HEK293T (cell line): ENCODE measurements around the gene TGM4.

Experiments
- CTCF ChIA-PET: fragments of 350-600 bp; formaldehyde crosslinking; extraction: SDS; loops from one replicate; lab custom pipeline; 2021; ENCODE audit warnings: antibody characterized with exemption, inconsistent platforms; lab: Yijun Ruan, JAX
- POLR2A ChIA-PET: fragments of 350-600 bp; formaldehyde crosslinking; extraction: SDS; loops from one replicate; lab custom pipeline; 2020; ENCODE audit warnings: antibody characterized with exemption, inconsistent platforms; lab: Yijun Ruan, JAX
- DNase-seq: peaks from one replicate; pipeline ENCODE4 v3.0.0; 2012; ENCODE audit warnings: mixed read lengths; ENCODE audit errors: extremely low spot score
- ARNT ChIP-seq: fragments of 450-650 bp; IDR thresholded peaks from 2 replicates; pipeline ENCODE4 v1.6.1; 2017; ENCODE audit warnings: mild to moderate bottlenecking
- BHLHE40 ChIP-seq: fragments of 450-650 bp; IDR thresholded peaks from 2 replicates; pipeline ENCODE4 v1.6.1; 2016; ENCODE audit warnings: mild to moderate bottlenecking, moderate library complexity, borderline replicate concordance
- CTBP1 ChIP-seq: fragments of 450-650 bp; IDR thresholded peaks from 2 replicates; pipeline ENCODE4 v1.6.1; 2016; ENCODE audit warnings: borderline replicate concordance
- ELF4 ChIP-seq: fragments of 450-650 bp; IDR thresholded peaks from 2 replicates; pipeline ENCODE4 v1.6.1; 2017; ENCODE audit warnings: antibody characterized with exemption
- FOXA1 ChIP-seq: fragments of 450-650 bp; IDR thresholded peaks from 2 replicates; pipeline ENCODE4 v1.6.1; 2016; ENCODE audit warnings: mild to moderate bottlenecking
- FOXK2 ChIP-seq: fragments of 450-650 bp; IDR thresholded peaks from 2 replicates; pipeline ENCODE4 v1.6.1; 2016; ENCODE audit warnings: mild to moderate bottlenecking
- FOXM1 ChIP-seq: fragments of 450-650 bp; IDR thresholded peaks from 2 replicates; pipeline ENCODE4 v1.6.1; 2017; ENCODE audit warnings: mild to moderate bottlenecking, borderline replicate concordance
- HDGF ChIP-seq: fragments of 450-650 bp; IDR thresholded peaks from 2 replicates; pipeline ENCODE4 v1.6.1; 2017; ENCODE audit warnings: antibody characterized with exemption, borderline replicate concordance
- L3MBTL2 ChIP-seq: fragments of 450-650 bp; conservative IDR thresholded peaks from 2 replicates; pipeline ENCODE4 v1.6.1; 2016; ENCODE audit warnings: mild to moderate bottlenecking
- LEF1 ChIP-seq: fragments of 450-650 bp; IDR thresholded peaks from 2 replicates; pipeline ENCODE4 v1.6.1; 2017; ENCODE audit warnings: mild to moderate bottlenecking, borderline replicate concordance
- NFRKB ChIP-seq: fragments of 450-650 bp; IDR thresholded peaks from 2 replicates; pipeline ENCODE4 v1.6.1; 2016; ENCODE audit warnings: mild to moderate bottlenecking, moderate library complexity
- PKNOX1 ChIP-seq: fragments of 450-650 bp; IDR thresholded peaks from 2 replicates; pipeline ENCODE4 v1.6.1; 2016
- SP1 ChIP-seq: fragments of 450-650 bp; IDR thresholded peaks from 2 replicates; pipeline ENCODE4 v1.6.1; 2017
- SUZ12 ChIP-seq: fragments of 450-650 bp; IDR thresholded peaks from 2 replicates; pipeline ENCODE4 v1.6.1; 2016; ENCODE audit warnings: mild to moderate bottlenecking
- TARDBP ChIP-seq: fragments of 450-650 bp; IDR thresholded peaks from 2 replicates; pipeline ENCODE4 v1.6.1; 2016
- ZNF384 ChIP-seq: fragments of 450-650 bp; IDR thresholded peaks from 2 replicates; pipeline ENCODE4 v1.6.1; 2016

Gene TGM4

GRCh38 chr3:44890852-44891251 lies 16.4 kb downstream of the TGM4 start:
- no peak for DNase-seq
- TF ChIP-seq FOXA1 = no peak
- no peak for TF ChIP-seq NFRKB
- TF ChIP-seq ZNF384 = no peak
- no peak for TF ChIP-seq FOXK2
- no peak for TF ChIP-seq HDGF
- no peak for TF ChIP-seq ELF4
- TF ChIP-seq BHLHE40 = no peak
- no peak for TF ChIP-seq ARNT
- no peak for TF ChIP-seq TARDBP
- no peak for TF ChIP-seq LEF1
- TF ChIP-seq SUZ12 = no peak
- TF ChIP-seq FOXM1 = no peak
- TF ChIP-seq PKNOX1 = no peak
- TF ChIP-seq SP1 = no peak
- no peak for TF ChIP-seq CTBP1
- no peak for TF ChIP-seq L3MBTL2
- CTCF ChIA-PET = no interaction called here
- POLR2A ChIA-PET = no interaction called here

- no peak for TF ChIP-seq LEF1
- no peak for TF ChIP-seq ZNF384
- TF ChIP-seq ELF4 = no peak
- TF ChIP-seq HDGF = no peak
- TF ChIP-seq TARDBP = no peak
- TF ChIP-seq FOXA1 = no peak
- TF ChIP-seq SUZ12 = no peak
- TF ChIP-seq FOXM1 = no peak
- TF ChIP-seq FOXK2 = no peak
- no peak for TF ChIP-seq BHLHE40
- TF ChIP-seq SP1 = no peak
- TF ChIP-seq PKNOX1 = no peak
- TF ChIP-seq ARNT = no peak
- TF ChIP-seq CTBP1 = no peak
- no peak for TF ChIP-seq NFRKB
- TF ChIP-seq L3MBTL2 = no peak
- POLR2A ChIA-PET = no interaction called here
- CTCF ChIA-PET = no interaction called here
- no peak for DNase-seq
Measured at GRCh38 chr3:44892689-44893088, 18.3 kb downstream of the TGM4 start.

GRCh38 chr3:44893097-44893496 lies 18.7 kb downstream of the TGM4 start:
- no peak for DNase-seq
- POLR2A ChIA-PET = no interaction called here
- no peak for TF ChIP-seq ELF4
- TF ChIP-seq L3MBTL2 = no peak
- no peak for TF ChIP-seq ARNT
- no peak for TF ChIP-seq FOXK2
- no peak for TF ChIP-seq SUZ12
- no peak for TF ChIP-seq LEF1
- TF ChIP-seq BHLHE40 = no peak
- no peak for TF ChIP-seq PKNOX1
- no peak for TF ChIP-seq ZNF384
- no peak for TF ChIP-seq NFRKB
- TF ChIP-seq HDGF = no peak
- TF ChIP-seq CTBP1 = no peak
- TF ChIP-seq SP1 = no peak
- TF ChIP-seq FOXM1 = no peak
- no peak for TF ChIP-seq TARDBP
- no peak for TF ChIP-seq FOXA1
- CTCF ChIA-PET = no interaction called here

- ChIA-PET POLR2A (no interaction called here), CTCF (no interaction called here)
- no peak for DNase-seq
- no peak for TF ChIP-seq SP1
- TF ChIP-seq L3MBTL2 = no peak
- no peak for TF ChIP-seq ELF4
- TF ChIP-seq BHLHE40 = no peak
- TF ChIP-seq CTBP1 = no peak
- TF ChIP-seq SUZ12 = no peak
- no peak for TF ChIP-seq ARNT
- TF ChIP-seq FOXA1 = no peak
- no peak for TF ChIP-seq NFRKB
- TF ChIP-seq FOXM1 = no peak
- TF ChIP-seq ZNF384 = no peak
- no peak for TF ChIP-seq FOXK2
- no peak for TF ChIP-seq HDGF
- TF ChIP-seq LEF1 = no peak
- no peak for TF ChIP-seq TARDBP
- TF ChIP-seq PKNOX1 = no peak
Measured at GRCh38 chr3:44894485-44894884, 20.1 kb downstream of the TGM4 start.

- TF ChIP-seq FOXA1 = no peak
- TF ChIP-seq TARDBP = no peak
- no peak for TF ChIP-seq PKNOX1
- TF ChIP-seq HDGF = no peak
- no peak for TF ChIP-seq SUZ12
- TF ChIP-seq LEF1 = no peak
- no peak for TF ChIP-seq ZNF384
- TF ChIP-seq NFRKB = no peak
- TF ChIP-seq ELF4 = no peak
- no peak for TF ChIP-seq BHLHE40
- no peak for TF ChIP-seq L3MBTL2
- TF ChIP-seq CTBP1 = no peak
- no peak for TF ChIP-seq SP1
- no peak for TF ChIP-seq FOXK2
- TF ChIP-seq FOXM1 = no peak
- TF ChIP-seq ARNT = no peak
- ChIA-PET CTCF (interaction anchor here (0.6 kb wide), 1 partner anchor 68 kb away, joined by 3 read pairs; no protein-coding TSS in a partner anchor), POLR2A (no interaction called here)
- no peak for DNase-seq
Measured at GRCh38 chr3:44896440-44896839, 22.0 kb downstream of the TGM4 start.
